Neural crest cell (in vitro differentiated cells): ENCODE results near the gene RASA3. TPM values are rescaled to one million over a fixed set of nuclear protein-coding genes. Genes with fewer than 3 reads are reported as not detected.
A peak's percentile ranks its signal among the peaks of the same experiment; 100 is the strongest.

Source experiments
- DNase-seq: peaks from one replicate; pipeline ENCODE4 v3.0.0; 2021; ENCODE audit warnings: low read depth, mixed read lengths, low spot score
- H3K27ac Mint-ChIP-seq: one replicate; pipeline ENCODE4 v1.8.0; 2021; ENCODE audit warnings: mild to moderate bottlenecking, mixed read lengths; ENCODE audit not compliant: unreplicated experiment
- H3K27me3 Mint-ChIP-seq: 2 replicates; pipeline ENCODE4 v1.8.0; 2021; ENCODE audit warnings: low read depth, mild to moderate bottlenecking, mixed read lengths
- H3K36me3 Mint-ChIP-seq: 2 replicates; pipeline ENCODE4 v1.8.0; 2021; ENCODE audit warnings: low read depth, mild to moderate bottlenecking, mixed read lengths
- H3K4me1 Mint-ChIP-seq: 2 replicates; pipeline ENCODE4 v1.8.0; 2021; ENCODE audit warnings: mixed read lengths
- H3K4me3 Mint-ChIP-seq: one replicate; pipeline ENCODE4 v1.8.0; 2021; ENCODE audit warnings: mild to moderate bottlenecking, mixed read lengths
- H3K9me3 Mint-ChIP-seq: 2 replicates; pipeline ENCODE4 v1.8.0; 2021; ENCODE audit warnings: mixed read lengths
- total RNA-seq: library from RNA; stranded (reverse); gene quantifications from 2 replicates; pipeline ENCODE4 v1.2.1, GENCODE V29; 2021
- TF ChIP-seq, protein P1 (sequence below): fragments of 200-600 bp; sonication (generic); conservative IDR thresholded peaks from 2 replicates; pipeline ENCODE4 v1.5.0; 2021; ENCODE audit warnings: antibody characterized with exemption, mild to moderate bottlenecking

RASA3 gene
- total RNA-seq, 1 donor from 2014 or later: 29.5 TPM

DNA sequence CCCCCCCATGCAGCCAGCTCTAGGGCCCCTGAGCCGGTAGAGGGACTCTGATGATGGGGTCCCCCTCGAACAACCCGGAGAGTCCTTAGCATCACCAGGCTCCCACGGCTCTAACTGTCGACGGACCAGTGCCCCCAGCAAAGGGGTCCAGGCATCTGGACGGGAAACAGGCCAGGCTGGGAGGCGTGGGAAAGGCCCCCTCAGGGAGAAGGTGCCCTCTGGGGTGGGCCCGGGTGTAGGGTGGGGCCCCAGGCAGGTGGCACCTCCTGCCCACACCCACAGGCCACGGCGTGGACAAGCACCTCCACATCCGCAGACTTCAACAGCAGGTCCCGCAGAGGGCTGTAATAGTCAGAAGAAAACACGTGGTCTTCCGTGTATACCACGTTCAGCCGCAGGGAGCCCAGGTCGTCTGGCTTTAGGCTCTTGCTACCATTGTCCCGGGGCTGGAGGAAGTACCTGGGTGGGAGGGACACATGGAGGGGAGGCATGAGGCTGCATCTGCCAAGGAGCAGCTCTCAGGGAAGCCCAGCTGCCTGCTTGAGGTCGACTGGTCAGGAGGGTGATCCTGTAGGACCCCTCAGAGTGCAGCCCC lies 113.9 kb downstream of the RASA3 start:
- TF ChIP-seq, protein P1, sequence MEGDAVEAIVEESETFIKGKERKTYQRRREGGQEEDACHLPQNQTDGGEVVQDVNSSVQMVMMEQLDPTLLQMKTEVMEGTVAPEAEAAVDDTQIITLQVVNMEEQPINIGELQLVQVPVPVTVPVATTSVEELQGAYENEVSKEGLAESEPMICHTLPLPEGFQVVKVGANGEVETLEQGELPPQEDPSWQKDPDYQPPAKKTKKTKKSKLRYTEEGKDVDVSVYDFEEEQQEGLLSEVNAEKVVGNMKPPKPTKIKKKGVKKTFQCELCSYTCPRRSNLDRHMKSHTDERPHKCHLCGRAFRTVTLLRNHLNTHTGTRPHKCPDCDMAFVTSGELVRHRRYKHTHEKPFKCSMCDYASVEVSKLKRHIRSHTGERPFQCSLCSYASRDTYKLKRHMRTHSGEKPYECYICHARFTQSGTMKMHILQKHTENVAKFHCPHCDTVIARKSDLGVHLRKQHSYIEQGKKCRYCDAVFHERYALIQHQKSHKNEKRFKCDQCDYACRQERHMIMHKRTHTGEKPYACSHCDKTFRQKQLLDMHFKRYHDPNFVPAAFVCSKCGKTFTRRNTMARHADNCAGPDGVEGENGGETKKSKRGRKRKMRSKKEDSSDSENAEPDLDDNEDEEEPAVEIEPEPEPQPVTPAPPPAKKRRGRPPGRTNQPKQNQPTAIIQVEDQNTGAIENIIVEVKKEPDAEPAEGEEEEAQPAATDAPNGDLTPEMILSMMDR: no peak
- Mint-ChIP-seq H3K36me3 (no peaks in the 10 kb centered on the region), H3K4me1 (no peaks in the 10 kb centered on the region), H3K4me3 (no peak overlapping the region), H3K9me3 (no peaks in the 10 kb centered on the region), H3K27ac (peak overlapping the region; percentile 12), H3K27me3 (no peaks in the 10 kb centered on the region)
- no peak for DNase-seq

DNA sequence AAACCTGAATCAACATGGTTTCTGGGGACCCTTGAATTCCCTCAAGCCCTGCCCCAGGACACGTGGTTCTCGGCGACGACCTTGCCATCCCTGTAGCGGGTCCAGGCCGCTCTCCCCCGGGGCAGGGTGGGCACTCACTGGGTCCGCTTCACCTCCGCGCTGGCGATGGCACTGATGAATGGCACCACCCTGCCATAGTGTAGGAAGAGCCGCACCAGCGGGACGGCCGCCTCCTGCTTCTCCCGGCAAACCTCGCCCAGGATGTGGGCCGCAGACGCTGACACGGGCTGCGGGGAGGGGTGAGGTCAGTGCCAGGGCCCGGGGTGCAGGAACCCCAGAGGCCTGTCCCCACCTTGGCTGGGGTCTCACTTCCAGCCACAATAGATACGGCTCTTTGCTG lies 114.5 kb downstream of the RASA3 start:
- H3K27ac Mint-ChIP-seq: peak overlapping the region; percentile 12
- H3K4me1 Mint-ChIP-seq: no peaks in the 10 kb centered on the region
- TF ChIP-seq, protein P1: no peak
- DNase-seq: no peak
- H3K4me3 Mint-ChIP-seq: no peak overlapping the region
- H3K9me3 Mint-ChIP-seq: no peaks in the 10 kb centered on the region
- H3K27me3 Mint-ChIP-seq: no peaks in the 10 kb centered on the region
- no peaks in the 10 kb centered on the region for H3K36me3 Mint-ChIP-seq

DNA sequence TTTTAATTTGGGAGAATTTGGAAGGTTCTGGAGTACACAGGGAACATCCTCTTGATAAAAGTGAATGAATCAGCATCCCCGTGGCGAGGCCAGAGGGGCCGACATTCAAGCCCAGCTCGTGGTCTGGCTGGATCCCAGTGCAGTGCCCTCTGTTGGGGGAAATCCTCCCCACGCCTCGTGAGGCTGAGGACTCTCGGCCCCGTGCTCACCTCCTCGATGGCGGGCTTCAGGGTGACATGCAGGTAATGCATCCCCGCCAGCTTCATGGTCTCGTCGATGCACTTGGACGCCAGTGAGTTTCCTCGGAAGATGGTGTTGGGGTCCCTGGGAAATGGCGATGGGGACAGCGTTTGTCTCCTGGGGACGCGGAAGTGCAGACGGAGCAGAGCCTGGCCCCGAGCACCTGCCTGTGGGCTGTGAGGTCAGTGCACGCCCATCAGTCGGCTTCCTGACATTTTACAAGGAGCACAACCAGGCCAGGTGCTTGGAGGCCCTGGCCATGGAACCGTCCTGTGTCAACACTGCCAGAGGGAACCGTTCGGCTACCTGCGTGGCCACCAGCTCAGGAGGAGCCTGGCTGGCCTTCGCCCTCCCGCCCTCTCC lies 115.3 kb downstream of the RASA3 start:
- DNase-seq: no peak
- TF ChIP-seq, protein P1: peak; percentile 34
- H3K9me3 Mint-ChIP-seq: no peaks in the 10 kb centered on the region

DNA sequence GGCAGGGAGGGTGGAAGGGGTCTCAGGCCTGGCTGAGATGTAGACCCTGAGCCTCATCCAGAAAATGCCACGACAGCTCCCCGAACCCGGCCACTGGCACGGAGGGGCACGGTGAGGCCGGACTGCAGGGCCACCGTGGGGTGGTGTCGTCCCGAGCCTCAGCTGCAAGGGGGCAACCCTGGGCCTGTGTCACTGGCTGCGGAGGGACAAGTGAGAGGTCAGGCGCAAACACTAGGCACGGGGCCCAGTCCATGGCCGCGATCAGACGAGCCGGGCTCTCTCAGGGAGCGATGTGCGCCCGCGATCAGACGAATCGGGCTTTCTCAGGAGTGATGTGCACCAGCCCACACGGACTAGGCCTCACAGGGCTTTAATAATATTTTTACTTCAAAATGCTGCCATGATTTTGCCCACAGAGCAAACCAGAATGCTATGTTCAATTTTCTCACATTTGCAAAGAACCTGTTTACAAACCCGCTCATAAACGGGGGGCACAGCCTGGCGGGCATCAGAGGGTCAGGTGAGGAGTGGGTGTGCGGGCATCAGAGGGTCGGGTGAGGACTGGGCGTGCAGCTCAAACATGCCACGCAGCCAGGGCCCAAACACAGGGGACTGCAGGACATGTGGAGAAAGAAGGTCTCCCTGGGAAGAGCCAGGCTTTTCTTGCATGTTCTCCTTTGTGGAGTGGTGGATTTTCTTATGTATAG lies 115.9 kb downstream of the RASA3 start:
- Mint-ChIP-seq H3K27ac (peak overlapping the region; percentile 24), H3K9me3 (no peaks in the 10 kb centered on the region), H3K4me3 (no peak overlapping the region), H3K4me1 (no peaks in the 10 kb centered on the region), H3K36me3 (no peaks in the 10 kb centered on the region), H3K27me3 (no peaks in the 10 kb centered on the region)
- DNase-seq: no peak
- TF ChIP-seq, protein P1: no peak

More for the DNA sequence above, 115.3 kb downstream of the RASA3 start:
- no peaks in the 10 kb centered on the region for H3K27me3 Mint-ChIP-seq
- H3K36me3 Mint-ChIP-seq: no peaks in the 10 kb centered on the region
- H3K4me1 Mint-ChIP-seq: no peaks in the 10 kb centered on the region
- H3K27ac Mint-ChIP-seq: no peak overlapping the region
- H3K4me3 Mint-ChIP-seq: no peak overlapping the region

DNA sequence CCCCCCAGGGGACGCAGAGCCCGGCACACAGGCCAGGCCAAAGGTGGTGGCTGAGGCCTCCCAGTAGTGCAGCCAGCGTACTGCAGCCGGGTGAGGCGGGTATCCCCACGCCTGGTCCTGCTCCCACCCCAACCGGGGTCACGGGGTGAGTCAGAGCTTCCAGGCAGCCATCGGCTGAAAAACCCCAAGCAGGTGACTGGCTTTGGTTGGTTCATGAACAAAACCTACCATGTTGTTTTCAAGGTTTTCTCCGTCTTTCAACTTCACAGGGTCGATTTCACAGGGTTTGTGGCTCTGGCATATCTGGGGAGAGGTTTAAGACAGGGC lies 116.5 kb downstream of the RASA3 start:
- H3K36me3 Mint-ChIP-seq: peaks cover 3% of the 10 kb centered on the region
- H3K4me1 Mint-ChIP-seq: no peaks in the 10 kb centered on the region
- H3K27me3 Mint-ChIP-seq: no peaks in the 10 kb centered on the region
- TF ChIP-seq, protein P1: no peak
- no peak overlapping the region for H3K27ac Mint-ChIP-seq
- no peak overlapping the region for H3K4me3 Mint-ChIP-seq
- no peaks in the 10 kb centered on the region for H3K9me3 Mint-ChIP-seq
- DNase-seq: no peak
